Measurements from ENCODE around the gene RAD18.

RAD18 gene

DNA sequence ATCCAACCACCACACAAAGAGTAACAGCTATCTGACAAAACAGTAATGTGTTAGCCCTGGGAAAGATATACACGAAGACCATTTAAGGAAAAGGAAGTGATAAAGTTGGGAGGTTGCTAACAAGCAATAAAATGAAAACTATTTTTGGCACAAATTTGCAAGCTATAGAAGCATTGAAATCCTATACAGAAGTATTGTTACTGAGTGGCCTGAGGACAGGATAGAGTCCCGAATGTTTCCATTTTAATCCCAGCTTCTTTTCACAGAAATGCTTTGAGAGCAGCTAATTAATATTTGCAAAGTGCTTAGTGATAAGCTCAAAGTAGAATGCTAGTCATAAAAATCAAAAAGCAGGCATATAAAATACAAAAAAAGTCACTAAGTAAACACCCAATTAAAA is 51.5 kb downstream of the RAD18 start:
- DNase-seq (ENCODE audit: low read depth), result no peak
- TF ChIP-seq CTCF (IDR thresholded peaks at IDR 0.05; ENCODE audit: insufficient read depth, low read depth, low read length, missing control alignments), result no peak
- H3K4me3 ChIP-seq (ENCODE audit: low read depth, low read length), result no peak overlapping the region

DNA sequence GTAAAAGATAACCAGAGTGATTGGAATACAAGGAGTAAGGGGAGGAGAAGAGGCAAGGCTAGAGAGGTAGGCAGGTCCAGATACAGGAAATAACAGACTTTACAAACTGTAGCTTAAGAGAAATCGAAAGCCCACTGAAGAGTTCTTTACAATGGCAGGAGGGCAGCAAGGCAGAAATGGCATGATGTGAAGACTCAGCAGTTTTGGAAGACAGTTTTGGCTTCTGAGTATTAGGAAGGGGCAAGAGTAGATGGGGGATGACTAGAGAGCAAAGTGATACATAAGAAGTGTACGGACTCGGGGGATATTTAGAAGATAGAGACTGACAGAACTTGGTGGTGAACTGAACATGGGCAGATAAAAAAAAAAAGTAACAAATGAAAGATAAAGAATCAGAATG is 54.1 kb downstream of the RAD18 start:
- no peak for TF ChIP-seq CTCF (IDR thresholded peaks at IDR 0.05; ENCODE audit: insufficient read depth, low read depth, low read length, missing control alignments)
- H3K4me3 ChIP-seq (ENCODE audit: low read depth, low read length), result no peak overlapping the region
- DNase-seq (ENCODE audit: low read depth), result no peak

- H3K4me3 ChIP-seq (ENCODE audit: low read depth, low read length), result no peak overlapping the region
- TF ChIP-seq CTCF (IDR thresholded peaks at IDR 0.05; ENCODE audit: insufficient read depth, low read depth, low read length, missing control alignments), result no peak
- DNase-seq (ENCODE audit: low read depth), result no peak
These were observed 60.1 kb downstream of the RAD18 start for GRCh38 chr3:8903191-8903590.

DNA sequence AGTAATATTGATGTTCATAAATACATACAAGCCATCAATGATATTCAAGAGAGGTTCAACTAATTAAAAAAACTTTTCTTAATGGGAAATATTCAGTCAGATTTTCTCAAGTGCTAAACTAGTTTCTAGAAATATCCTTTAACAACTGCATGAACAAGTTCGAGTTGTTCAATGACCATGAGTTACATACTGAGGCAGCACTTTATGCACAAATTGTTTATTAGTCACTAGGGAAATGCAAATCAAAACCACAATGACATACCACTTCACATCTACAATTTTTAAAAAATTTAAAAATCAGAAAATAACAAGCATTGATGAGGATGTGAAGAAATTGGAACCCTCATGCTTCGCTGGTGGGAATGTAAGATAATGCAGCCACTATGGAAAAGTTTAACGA is 62.4 kb downstream of the RAD18 start:
- no peak overlapping the region for H3K4me3 ChIP-seq (ENCODE audit: low read depth, low read length)
- TF ChIP-seq CTCF (IDR thresholded peaks at IDR 0.05; ENCODE audit: insufficient read depth, low read depth, low read length, missing control alignments), result no peak
- DNase-seq (ENCODE audit: low read depth), result no peak

GRCh38 chr3:8899876-8900460 is 63.3 kb downstream of the RAD18 start:
- no peak for DNase-seq (ENCODE audit: low read depth)
- no peak for TF ChIP-seq CTCF (IDR thresholded peaks at IDR 0.05; ENCODE audit: insufficient read depth, low read depth, low read length, missing control alignments)
- no peak overlapping the region for H3K4me3 ChIP-seq (ENCODE audit: low read depth, low read length)

DNA sequence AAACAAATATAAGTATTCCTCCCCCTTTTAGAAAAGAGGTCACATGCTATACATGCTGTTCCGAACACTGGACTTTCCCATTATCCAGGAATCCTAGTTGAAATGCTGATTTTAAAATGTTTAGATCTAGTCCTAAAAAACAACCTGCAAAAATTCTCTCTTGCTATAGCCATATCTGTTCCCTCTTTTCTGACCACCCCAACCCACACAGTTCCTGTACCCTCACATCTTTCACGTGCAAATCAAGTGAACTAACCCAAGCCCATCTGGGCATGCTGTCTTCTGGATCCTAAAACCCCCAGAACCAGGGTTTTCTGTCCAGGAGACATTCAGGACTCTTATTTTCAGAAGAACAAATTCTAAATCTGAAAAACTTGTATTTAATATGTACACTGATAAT is 67.4 kb downstream of the RAD18 start:
- DNase-seq (ENCODE audit: low read depth), result no peak
- no peak overlapping the region for H3K4me3 ChIP-seq (ENCODE audit: low read depth, low read length)
- no peak for TF ChIP-seq CTCF (IDR thresholded peaks at IDR 0.05; ENCODE audit: insufficient read depth, low read depth, low read length, missing control alignments)

DNA sequence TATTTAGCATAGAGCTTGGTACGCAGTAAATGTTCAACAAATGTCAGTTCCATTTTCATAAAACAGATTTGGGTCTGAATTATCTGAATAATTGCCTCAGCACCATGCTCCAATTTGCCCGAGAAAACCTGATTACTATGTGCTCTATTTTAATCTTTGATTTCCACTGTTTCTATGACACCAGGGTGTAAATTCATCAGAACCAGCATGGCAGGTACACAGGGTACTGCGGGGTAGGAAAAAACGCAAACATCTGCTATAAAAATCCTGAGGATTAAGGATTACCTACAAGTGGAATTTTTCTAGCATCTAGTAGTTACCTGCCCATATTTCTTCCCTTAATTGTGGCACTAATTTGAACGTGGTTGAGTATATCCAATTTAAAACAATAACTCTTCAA is 70.3 kb downstream of the RAD18 start:
- DNase-seq (ENCODE audit: low read depth), result no peak
- no peak for TF ChIP-seq CTCF (IDR thresholded peaks at IDR 0.05; ENCODE audit: insufficient read depth, low read depth, low read length, missing control alignments)
- no peak overlapping the region for H3K4me3 ChIP-seq (ENCODE audit: low read depth, low read length)
